Right atrium auricular region (tissue), 2 donors: ENCODE data around the gene NKAIN4. TPM values are rescaled to one million over a fixed set of nuclear protein-coding genes. Genes with fewer than 3 reads are reported as not detected.

Experiments used
- DNase-seq: peaks from one replicate; pipeline ENCODE4 v3.0.0-alpha.2; 2019; ENCODE audit warnings: low spot score
- H3K27ac ChIP-seq, 2 donors: fragments of 200-600 bp; sonication (generic); 1 replicate in 1 of 2; 2 replicates in 1 of 2; pipeline ENCODE4 v1.5.1; 2016 to 2019
- H3K27me3 ChIP-seq, 2 donors: fragments of 200-600 bp; sonication (generic); one replicate each; pipeline versions ENCODE4 v1.5.1 to v1.6.0; 2017 to 2019
- H3K36me3 ChIP-seq: fragments of 200-600 bp; sonication (generic); one replicate; pipeline ENCODE4 v1.5.1; 2016
- H3K4me1 ChIP-seq, 2 donors: fragments of 200-600 bp; sonication (generic); one replicate each; pipeline versions ENCODE4 v1.5.1 to v1.6.0; 2017 to 2019
- H3K4me3 ChIP-seq, 2 donors: fragments of 200-600 bp; sonication (generic); 1 replicate in 1 of 2; 2 replicates in 1 of 2; pipeline ENCODE4 v1.5.1; 2017 to 2019; ENCODE audit warnings: mild to moderate bottlenecking in 1 of 2, moderate library complexity in 1 of 2
- H3K9me3 ChIP-seq, 2 donors: fragments of 200-600 bp; sonication (generic); one replicate each; pipeline ENCODE4 v1.5.1; 2019
- CTCF ChIP-seq, 2 donors: fragments of 200-600 bp; sonication (generic); IDR thresholded peaks; one replicate each; pipeline ENCODE4 v1.5.1; 2019; ENCODE audit warnings: antibody characterized with exemption in 2 of 2
- total RNA-seq, 2 donors: library from RNA; depleted of rRNA; stranded (reverse); fragments of >200 nt; gene quantifications; one replicate each; pipeline ENCODE4 v1.1.0, GENCODE V29; 2016

NKAIN4 gene
- total RNA-seq, 2 donors from 2014 or later: not detected

GRCh38 chr20:63297371-63297781 is 43.1 kb upstream of the NKAIN4 start:
- Histone ChIP-seq H3K9me3 (peaks cover 0 to 18% of the 10 kb centered on the region in 2 donors), H3K4me1 (no peaks in the 10 kb centered on the region), H3K36me3 (no peaks in the 10 kb centered on the region), H3K4me3 (no peak overlapping the region), H3K27ac (no peak overlapping the region), H3K27me3 (peaks cover 4 to 26% of the 10 kb centered on the region in 2 donors)
- DNase-seq: no peak
- no peak for TF ChIP-seq CTCF (IDR thresholded peaks at IDR 0.05)

- no peaks in the 10 kb centered on the region for H3K4me1 ChIP-seq
- peaks cover 0 to 11% of the 10 kb centered on the region in 2 donors for H3K9me3 ChIP-seq
- DNase-seq: no peak
- TF ChIP-seq CTCF (IDR thresholded peaks at IDR 0.05): no peak
- H3K27me3 ChIP-seq: peaks cover 4 to 26% of the 10 kb centered on the region in 2 donors
- H3K27ac ChIP-seq: no peak overlapping the region
- H3K36me3 ChIP-seq: no peaks in the 10 kb centered on the region
- no peak overlapping the region for H3K4me3 ChIP-seq
Measured at GRCh38 chr20:63296531-63297299, 42.5 kb upstream of the NKAIN4 start.

GRCh38 chr20:63295846-63296245 is 41.6 kb upstream of the NKAIN4 start:
- Histone ChIP-seq H3K36me3 (no peaks in the 10 kb centered on the region), H3K27me3 (peaks cover 4 to 26% of the 10 kb centered on the region in 2 donors), H3K4me3 (no peak overlapping the region), H3K9me3 (peaks cover 0 to 2% of the 10 kb centered on the region in 2 donors), H3K4me1 (peaks cover 0 to 5% of the 10 kb centered on the region in 2 donors), H3K27ac (no peak overlapping the region)
- no peak for TF ChIP-seq CTCF (IDR thresholded peaks at IDR 0.05)
- DNase-seq: no peak

GRCh38 chr20:63295422-63295821 is 41.2 kb upstream of the NKAIN4 start:
- Histone ChIP-seq H3K4me3 (no peak overlapping the region), H3K4me1 (peaks cover 0 to 9% of the 10 kb centered on the region in 2 donors), H3K36me3 (no peaks in the 10 kb centered on the region), H3K27ac (no peak overlapping the region), H3K27me3 (peaks cover 4 to 26% of the 10 kb centered on the region in 2 donors), H3K9me3 (no peaks in the 10 kb centered on the region)
- DNase-seq: no peak
- no peak for TF ChIP-seq CTCF (IDR thresholded peaks at IDR 0.05)

- Histone ChIP-seq H3K36me3 (no peaks in the 10 kb centered on the region), H3K4me3 (no peak overlapping the region), H3K27me3 (peaks cover 4 to 26% of the 10 kb centered on the region in 2 donors), H3K4me1 (peaks cover 0 to 13% of the 10 kb centered on the region in 2 donors), H3K27ac (no peak overlapping the region), H3K9me3 (no peaks in the 10 kb centered on the region)
- TF ChIP-seq CTCF (IDR thresholded peaks at IDR 0.05): no peak
- no peak for DNase-seq
Measured at GRCh38 chr20:63295018-63295417, 40.8 kb upstream of the NKAIN4 start.
